Right ventricle myocardium inferior (tissue), 1 donor: ENCODE results near the gene ETV5. TPM values are rescaled to one million over a fixed set of nuclear protein-coding genes. Genes with fewer than 3 reads are reported as not detected.

Source experiments
- ATAC-seq: fragments of 200-7000 bp; cut with Tn5 transposase; one replicate; pipeline ENCODE4 v1.9.1; 2020; ENCODE audit warnings: mild to moderate bottlenecking, moderate library complexity
- DNase-seq: peaks from one replicate; pipeline ENCODE4 v3.0.0; 2021; ENCODE audit errors: missing footprints
- intact Hi-C: fragments of 100-400 bp; cut with DNase I; formaldehyde crosslinking; loops from one replicate; pipeline ENCODE4 v1.11.0; 2022
- total RNA-seq: library from RNA; stranded (reverse); fragmentation: NEBNext Ultra II Directional; extraction: Animal tissue kit (Norgen Biotek cat#: 25700); gene quantifications from one replicate; pipeline ENCODE4 v1.2.1, GENCODE V29; 2021
- donor health status: DM: no; HTN: yes; CAD: no; lungs with severe emphysema.

The ETV5 gene
- total RNA-seq, 1 donor from 2014 or later: 4.7 TPM

GRCh38 chr3:186077466-186077865 is 31.4 kb downstream of the ETV5 start:
- no peak for ATAC-seq
- intact Hi-C loops: no loop called here
- no peak for DNase-seq

- no peak for DNase-seq
- ATAC-seq: no peak
- intact Hi-C loops: no loop called here
These were observed 32.8 kb downstream of the ETV5 start for GRCh38 chr3:186075931-186076567.

GRCh38 chr3:186075489-186075888 is 33.4 kb downstream of the ETV5 start:
- no peak for ATAC-seq
- intact Hi-C loops: no loop called here
- DNase-seq: no peak

- no peak for DNase-seq
- intact Hi-C loops: no loop called here
- ATAC-seq: no peak
These were observed 35.2 kb downstream of the ETV5 start for GRCh38 chr3:186073641-186074040.

- ATAC-seq (no peak), DNase-seq (no peak)
- intact Hi-C loops: no loop called here
These were observed 37.9 kb downstream of the ETV5 start for GRCh38 chr3:186070996-186071395.

- ATAC-seq (no peak), DNase-seq (no peak)
- intact Hi-C loops: no loop called here
These were observed 38.3 kb downstream of the ETV5 start for GRCh38 chr3:186070550-186070949.

GRCh38 chr3:186070133-186070532 is 38.8 kb downstream of the ETV5 start:
- intact Hi-C loops: no loop called here
- no peak for ATAC-seq
- DNase-seq: no peak

- no peak for DNase-seq
- ATAC-seq: no peak
- intact Hi-C loops: no loop called here
These were observed 39.7 kb downstream of the ETV5 start for GRCh38 chr3:186069199-186069598.

- intact Hi-C loops: no loop called here
- ATAC-seq (no peak), DNase-seq (no peak)
These were observed 40.7 kb downstream of the ETV5 start for GRCh38 chr3:186068243-186068552.

GRCh38 chr3:186067360-186068242 is 41.3 kb downstream of the ETV5 start:
- ATAC-seq: no peak
- intact Hi-C loops: no loop called here

GRCh38 chr3:186060222-186060621 is 48.7 kb downstream of the ETV5 start:
- no peak for ATAC-seq
- no peak for DNase-seq
- intact Hi-C loops: no loop called here

More at GRCh38 chr3:186067360-186068242, 41.3 kb downstream of the ETV5 start:
- DNase-seq: no peak

GRCh38 chr3:186059192-186059591 is 49.7 kb downstream of the ETV5 start:
- intact Hi-C loops: no loop called here
- ATAC-seq (no peak), DNase-seq (no peak)

- ATAC-seq (no peak), DNase-seq (no peak)
- intact Hi-C loops: no loop called here
These were observed 50.7 kb downstream of the ETV5 start for GRCh38 chr3:186058225-186058624.

- ATAC-seq (no peak), DNase-seq (no peak)
- intact Hi-C loops: no loop called here
These were observed 51.3 kb downstream of the ETV5 start for GRCh38 chr3:186057594-186057993.

- intact Hi-C loops: no loop called here
- ATAC-seq (no peak), DNase-seq (no peak)
These were observed 54.0 kb downstream of the ETV5 start for GRCh38 chr3:186054792-186055352.

- DNase-seq (no peak), ATAC-seq (no peak)
- intact Hi-C loops: no loop called here
These were observed 54.7 kb downstream of the ETV5 start for GRCh38 chr3:186053954-186054791.

- ATAC-seq (no peak), DNase-seq (no peak)
- intact Hi-C loops: no loop called here
These were observed 56.6 kb downstream of the ETV5 start for GRCh38 chr3:186052096-186052840.

- intact Hi-C loops: no loop called here
- no peak for ATAC-seq
- DNase-seq: no peak
These were observed 59.9 kb downstream of the ETV5 start for GRCh38 chr3:186049001-186049400.

GRCh38 chr3:186048119-186048518 is 60.8 kb downstream of the ETV5 start:
- intact Hi-C loops: no loop called here
- DNase-seq (no peak), ATAC-seq (no peak)
